Ishikawa (cell line): Measurements from ENCODE around the gene DDRGK1.

ENCODE experiments used
- CEBPB ChIP-seq: IDR thresholded peaks from 2 replicates; pipeline ENCODE4 v1.6.1; 2012
- CREB1 ChIP-seq: IDR thresholded peaks from 2 replicates; pipeline ENCODE4 v1.6.1; 2012; ENCODE audit warnings: low read depth
- EGR1 ChIP-seq: IDR thresholded peaks from 2 replicates; pipeline ENCODE4 v1.6.1; 2012
- EP300 ChIP-seq: IDR thresholded peaks from 2 replicates; pipeline ENCODE4 v1.6.1; 2012; ENCODE audit warnings: borderline replicate concordance
- RAD21 ChIP-seq: IDR thresholded peaks from 2 replicates; pipeline ENCODE4 v1.6.1; 2012; ENCODE audit warnings: low read depth
- TEAD4 ChIP-seq: IDR thresholded peaks from 2 replicates; pipeline ENCODE4 v1.6.1; 2012
- YY1 ChIP-seq: IDR thresholded peaks from 2 replicates; pipeline ENCODE4 v1.6.1; 2012; ENCODE audit warnings: low read depth
- ZBTB7A ChIP-seq: IDR thresholded peaks from 2 replicates; pipeline ENCODE4 v1.6.1; 2012; ENCODE audit warnings: low read depth

DNA sequence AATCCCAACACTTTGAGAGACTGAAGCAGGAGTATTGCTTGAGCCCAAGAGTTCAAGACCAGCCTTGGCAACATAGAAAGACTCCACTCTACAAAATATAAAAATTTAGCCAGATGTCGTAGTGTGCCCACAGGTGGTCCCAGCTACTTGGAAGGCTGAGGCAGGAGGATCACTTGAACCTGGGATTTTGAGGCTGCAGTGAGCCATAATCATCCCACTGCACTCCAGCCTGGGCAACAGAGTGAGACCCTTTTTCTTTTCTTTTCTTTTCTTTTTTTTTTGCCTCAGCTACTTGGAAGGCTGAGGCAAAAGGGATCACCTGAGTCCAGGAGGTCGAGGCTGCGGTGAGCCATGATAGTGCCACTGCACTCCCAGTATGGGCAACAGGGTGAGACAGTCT is 62.7 kb downstream of the DDRGK1 start:
- TF ChIP-seq RAD21 (no peak), ZBTB7A (no peak), CEBPB (no peak), YY1 (no peak), EP300 (no peak), TEAD4 (no peak), EGR1 (no peak), CREB1 (no peak)
